Fibroblast of skin of scalp (primary cell): ENCODE data around the gene KRT3.
"Not testable (repeated sequence)": the region's sequence is repeated elsewhere in the genome, so short reads cannot be mapped to it uniquely, and the experiment has no call there.

Experiments
- DNase-seq: peaks from one replicate; pipeline ENCODE4 v3.0.0-alpha.2; 2013

Gene KRT3

GRCh38 chr12:52759695-52760094 is 36.2 kb downstream of the KRT3 start:
- no peak for DNase-seq

GRCh38 chr12:52759218-52759617 is 36.7 kb downstream of the KRT3 start:
- no peak for DNase-seq

- no peak for DNase-seq
Observed at GRCh38 chr12:52757449-52758176, 38.3 kb downstream of the KRT3 start.

- no peak for DNase-seq
Observed at GRCh38 chr12:52756281-52756960, 39.5 kb downstream of the KRT3 start.

GRCh38 chr12:52755533-52755932 is 40.4 kb downstream of the KRT3 start:
- DNase-seq = no peak

GRCh38 chr12:52754135-52754534 is 41.8 kb downstream of the KRT3 start:
- DNase-seq = no peak

GRCh38 chr12:52753283-52753682 is 42.6 kb downstream of the KRT3 start:
- no peak for DNase-seq

GRCh38 chr12:52752516-52752915 is 43.4 kb downstream of the KRT3 start:
- DNase-seq = no peak

GRCh38 chr12:52751795-52752194 is 44.1 kb downstream of the KRT3 start:
- DNase-seq = no peak

GRCh38 chr12:52750532-52750931 is 45.4 kb downstream of the KRT3 start:
- DNase-seq = not testable (repeated sequence)

GRCh38 chr12:52749827-52750226 is 46.1 kb downstream of the KRT3 start:
- no peak for DNase-seq

- no peak for DNase-seq
Observed at GRCh38 chr12:52748578-52748977, 47.3 kb downstream of the KRT3 start.

- no peak for DNase-seq
Observed at GRCh38 chr12:52745554-52745953, 50.4 kb downstream of the KRT3 start.

- DNase-seq = no peak
Observed at GRCh38 chr12:52744493-52745156, 51.3 kb downstream of the KRT3 start.

- no peak for DNase-seq
Observed at GRCh38 chr12:52742822-52743457, 53.0 kb downstream of the KRT3 start.

GRCh38 chr12:52742196-52742580 is 53.7 kb downstream of the KRT3 start:
- DNase-seq = no peak

GRCh38 chr12:52741375-52742195 is 54.3 kb downstream of the KRT3 start:
- peak; percentile 61 for DNase-seq

- DNase-seq = no peak
Observed at GRCh38 chr12:52740584-52740983, 55.3 kb downstream of the KRT3 start.

- no peak for DNase-seq
Observed at GRCh38 chr12:52739963-52740362, 56.0 kb downstream of the KRT3 start.
